HepG2 (cell line): Measurements from ENCODE around the gene TAS1R3. TPM values are rescaled to one million over a fixed set of nuclear protein-coding genes. Genes with fewer than 3 reads are reported as not detected.
A peak's percentile ranks its signal among the peaks of the same experiment; 100 is the strongest.

Experiments used
- UBTF ChIP-seq: sonication (generic); formaldehyde crosslinking; IDR thresholded peaks from 2 replicates; pipeline ENCODE4 v1.4.0; 2020; ENCODE audit warnings: mild to moderate bottlenecking, missing genetic modification reagents
- ZFY ChIP-seq: sonication (generic); formaldehyde crosslinking; IDR thresholded peaks from 2 replicates; pipeline ENCODE4 v1.4.0; 2020; ENCODE audit warnings: missing genetic modification reagents
- ZNF142 ChIP-seq: sonication (generic); formaldehyde crosslinking; IDR thresholded peaks from 2 replicates; pipeline ENCODE4 v1.4.0; 2020; ENCODE audit warnings: missing genetic modification reagents
- ZNF710 ChIP-seq: sonication (generic); formaldehyde crosslinking; IDR thresholded peaks from 2 replicates; pipeline ENCODE4 v1.5.0; 2020; ENCODE audit warnings: mild to moderate bottlenecking, missing genetic modification reagents, borderline replicate concordance
- ZNF777 ChIP-seq: sonication (generic); formaldehyde crosslinking; IDR thresholded peaks from 2 replicates; pipeline ENCODE4 v1.4.0; 2020; ENCODE audit warnings: missing genetic modification reagents
- polyA plus RNA-seq, 8 experiments: library from polyadenylated mRNA; depleted of rRNA in 3 of 8; stranded (reverse) in 7 of 8; unstranded in 1 of 8; fragments of >200 nt; fragmentation: Illumina TruSeq in 4 of 8; extraction: Trizol in 4 of 8; gene quantifications; 2 replicates each; pipeline versions ENCODE4 v1.2.1 to v1.2.3, GENCODE V29; 2011 to 2016; ENCODE audit warnings: low read depth in 4 of 8, missing spikeins in 1 of 8, mixed read lengths in 1 of 8; ENCODE audit not compliant: insufficient read depth in 1 of 8
- total RNA-seq, 5 experiments: library from RNA; depleted of rRNA; stranded (reverse); fragments of >200 nt; fragmentation: Illumina TruSeq; extraction: Trizol; gene quantifications; 2 replicates each; pipeline ENCODE4 v1.2.3, GENCODE V29; 2016; ENCODE audit warnings: low read depth in 1 of 5

TAS1R3 gene
- total and polyA plus RNA-seq, 2 of the 13 experiments (the other 11 are each of a cell fraction or from before 2014, with no cell fraction given): 0.13 to 0.15 TPM

GRCh38 chr1:1308756-1309250 is 22.3 kb upstream of the TAS1R3 start (continued):
- TF ChIP-seq ZNF710 (CRISPR knock-in tag) (0 out of 2 replicates have a peak, but pooled peaks have one; percentile 13), UBTF (CRISPR knock-in tag) (peak; percentile 59; the same call in 1 of the 2 replicates), ZNF142 (CRISPR knock-in tag) (peak; percentile 85; the same call in 1 of the 2 replicates), ZFY (CRISPR knock-in tag) (peak; percentile 12; the same call in 1 of the 2 replicates), ZNF777 (CRISPR knock-in tag) (peak; percentile 74; the same call in 1 of the 2 replicates)
